Pons (tissue), 1 donor: Measurements from ENCODE around the gene CIROP.
A peak's percentile ranks its signal among the peaks of the same experiment; 100 is the strongest.

Experiments
- DNase-seq: peaks from one replicate; pipeline ENCODE4 v3.0.0-alpha.2; 2016; ENCODE audit warnings: low spot score

Gene CIROP

DNA sequence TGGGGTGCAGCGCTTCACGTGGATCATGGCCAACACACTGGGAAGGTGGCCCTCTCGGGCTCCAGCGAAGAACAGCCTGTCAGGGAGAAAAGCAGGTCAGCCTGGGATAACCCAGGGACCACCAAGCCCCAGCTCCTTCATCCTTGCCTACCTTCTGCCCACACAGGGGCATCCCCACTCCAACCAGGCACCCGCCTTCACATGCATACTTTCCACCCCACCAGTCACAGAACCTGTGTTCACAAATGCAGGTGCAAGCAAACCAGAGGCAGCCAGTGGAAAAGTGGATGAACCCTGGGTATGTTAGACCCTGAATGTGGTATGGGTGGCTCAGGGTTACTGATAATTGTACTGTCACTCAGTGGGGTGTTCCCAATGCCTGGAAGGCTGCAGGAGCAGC lies 26.7 kb upstream of the CIROP start:
- no peak for DNase-seq

DNA sequence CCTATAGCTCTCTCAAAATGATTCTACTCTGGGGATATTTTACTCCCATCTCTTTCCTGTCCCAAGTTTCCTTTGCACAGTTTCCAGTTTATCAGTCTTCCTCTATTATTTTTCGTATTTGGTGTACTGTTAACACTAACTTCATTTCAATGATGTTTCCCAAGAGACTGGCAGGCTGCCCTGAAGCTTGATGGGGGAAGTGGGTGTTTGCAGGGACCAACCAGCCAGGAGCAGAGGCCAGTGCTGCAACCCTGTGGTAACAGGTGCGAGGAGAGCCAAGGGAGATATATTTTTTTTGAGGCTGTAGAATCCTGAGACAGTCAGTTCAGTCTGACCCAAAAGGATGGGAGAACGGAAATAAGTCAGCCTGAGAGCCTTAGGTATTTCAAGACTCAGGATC lies 26.1 kb upstream of the CIROP start:
- no peak for DNase-seq

DNA sequence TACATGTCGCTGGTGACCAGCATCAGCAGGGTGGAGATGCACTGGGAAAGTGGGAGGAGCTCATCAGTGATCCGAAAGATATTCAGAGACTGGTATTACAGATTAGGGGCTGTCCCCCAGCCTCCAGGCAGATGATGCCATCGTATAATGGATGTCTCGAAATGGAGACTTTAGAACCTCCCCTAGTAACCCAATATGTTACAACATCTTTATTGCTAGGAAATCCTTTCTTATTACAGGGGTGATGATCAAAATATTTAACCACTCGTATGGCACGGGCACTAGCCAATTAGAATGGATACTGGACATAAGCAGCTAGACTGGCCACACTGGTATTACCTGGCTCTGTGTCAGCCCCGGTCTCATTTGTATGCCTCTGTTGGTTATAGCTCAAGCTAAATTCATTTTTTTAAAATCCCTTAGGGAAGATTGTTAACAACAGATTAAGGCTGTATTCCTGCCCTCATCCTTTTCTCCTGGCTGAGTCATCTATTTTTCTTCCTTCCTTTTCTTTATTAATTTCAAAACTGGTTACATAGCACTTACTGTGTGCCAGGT lies 25.0 kb upstream of the CIROP start:
- DNase-seq: no peak

DNA sequence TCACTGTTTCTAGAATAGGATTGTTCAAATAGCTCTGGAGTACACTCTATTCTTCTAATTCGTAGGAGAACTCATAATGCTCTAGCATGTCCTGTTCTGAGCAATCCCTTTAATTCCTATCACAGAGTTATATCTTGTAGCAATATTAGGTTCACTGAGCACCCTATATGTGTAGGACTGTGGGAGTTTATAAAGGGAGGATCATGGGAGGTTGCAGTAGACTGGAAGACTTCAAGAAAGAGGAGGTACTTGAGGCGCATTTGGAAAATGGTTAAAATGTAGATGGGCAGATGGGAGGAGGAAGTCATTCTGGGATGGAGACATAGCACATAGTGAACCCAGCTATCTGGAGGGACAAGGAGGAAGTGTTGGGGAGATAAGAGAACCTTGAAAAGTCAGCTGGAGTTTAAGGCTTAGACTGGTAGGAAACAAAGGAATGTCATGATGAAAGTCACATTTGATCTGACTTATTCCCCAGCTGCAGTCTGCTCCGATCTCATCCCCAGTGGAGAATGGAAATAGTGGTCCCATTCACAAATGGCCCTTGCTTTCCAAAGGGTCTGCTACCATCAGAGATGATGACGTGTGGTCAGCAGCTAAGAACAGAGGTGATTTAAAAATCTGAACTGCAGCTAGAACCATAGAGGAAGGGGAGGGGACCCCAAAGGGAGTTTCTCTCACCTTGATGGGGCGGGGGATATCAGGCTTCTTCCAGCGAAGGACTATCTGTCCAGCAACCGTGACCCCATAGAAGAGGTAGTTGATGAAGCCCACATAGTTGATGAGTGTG lies 24.4 kb upstream of the CIROP start:
- no peak for DNase-seq

DNA sequence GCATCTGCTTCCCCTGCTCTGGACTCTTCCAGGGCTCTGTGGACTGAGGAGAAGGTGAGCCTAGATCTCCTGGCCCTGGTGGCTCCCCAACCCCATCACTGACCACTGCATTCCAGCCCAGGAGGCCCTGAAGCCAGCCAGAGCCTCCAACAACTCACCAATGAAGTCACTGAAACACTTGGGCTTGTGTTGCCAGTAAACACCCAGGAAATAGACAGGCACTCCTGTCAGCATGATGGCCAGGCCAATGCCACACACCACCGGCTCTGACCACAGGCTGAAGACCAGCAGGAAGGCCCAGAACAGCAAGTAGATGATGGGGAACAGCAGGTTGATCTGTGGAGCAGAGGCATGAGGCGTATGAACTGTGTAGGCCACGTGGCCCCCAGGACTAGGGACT lies 23.1 kb upstream of the CIROP start:
- DNase-seq: no peak

DNA sequence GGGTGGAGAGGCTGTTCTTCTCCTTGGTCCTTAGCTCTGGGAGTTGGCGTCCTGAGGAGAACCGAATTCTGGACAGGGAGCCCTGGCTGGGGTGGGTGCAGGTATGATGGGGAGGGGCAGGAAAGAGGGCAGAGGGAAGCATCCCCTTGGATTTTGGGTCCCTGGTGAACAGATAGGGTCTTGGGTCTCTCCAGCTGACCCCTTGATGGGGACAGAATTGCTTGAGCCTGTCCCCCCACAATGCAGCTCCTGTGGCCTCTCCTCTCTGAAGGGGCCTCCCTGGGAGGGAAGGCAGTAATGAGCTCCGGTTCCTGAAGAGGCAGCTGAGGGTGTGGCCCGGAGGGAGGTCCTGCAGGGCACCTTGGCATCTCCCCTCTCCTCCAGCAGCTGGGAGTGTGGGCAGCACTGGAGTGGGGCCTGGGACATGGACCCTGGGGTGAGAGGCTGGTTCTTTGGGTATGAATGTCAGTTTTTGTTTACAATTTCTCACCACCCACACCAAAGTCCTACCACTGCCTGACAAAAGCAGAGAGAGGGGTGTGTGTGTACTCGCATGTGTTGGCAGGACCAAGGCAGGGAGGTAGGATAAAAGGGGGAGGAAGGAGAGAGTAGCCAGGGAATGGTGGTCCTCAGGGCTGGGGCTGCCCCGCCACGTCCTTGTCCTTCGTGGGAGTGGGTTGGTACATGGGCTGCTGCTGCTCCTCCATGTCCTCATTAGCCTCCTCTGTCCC lies 21.9 kb upstream of the CIROP start:
- no peak for DNase-seq

DNA sequence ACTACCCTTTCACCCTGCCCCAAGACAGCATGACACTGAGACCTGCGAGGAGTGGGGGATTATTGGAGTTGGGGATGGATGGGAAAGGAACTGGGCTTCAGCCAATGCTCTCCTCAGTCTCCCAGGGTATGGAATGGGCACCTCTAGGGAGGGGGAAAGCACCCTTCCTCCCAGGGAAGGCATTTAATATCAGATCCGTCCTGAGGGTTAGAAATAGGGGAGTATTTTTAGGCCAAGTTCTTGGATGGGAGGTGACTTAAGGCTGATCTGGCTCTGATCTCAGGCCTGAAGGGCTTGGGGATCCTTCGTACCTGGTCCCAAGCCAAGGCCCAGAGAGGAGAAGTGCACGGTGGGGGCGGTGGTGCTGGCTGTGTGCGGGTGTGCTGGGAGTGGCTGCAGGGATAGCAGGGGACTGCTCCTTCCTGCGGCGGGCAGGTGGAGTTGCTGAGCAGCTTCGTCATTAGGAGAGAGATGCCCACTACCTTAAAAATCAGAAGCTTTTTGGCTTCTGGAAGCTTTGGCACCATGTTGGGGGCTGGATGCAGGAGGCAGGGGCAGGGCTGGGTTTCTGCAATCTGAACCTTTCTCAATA lies 21.2 kb upstream of the CIROP start:
- DNase-seq: no peak

DNA sequence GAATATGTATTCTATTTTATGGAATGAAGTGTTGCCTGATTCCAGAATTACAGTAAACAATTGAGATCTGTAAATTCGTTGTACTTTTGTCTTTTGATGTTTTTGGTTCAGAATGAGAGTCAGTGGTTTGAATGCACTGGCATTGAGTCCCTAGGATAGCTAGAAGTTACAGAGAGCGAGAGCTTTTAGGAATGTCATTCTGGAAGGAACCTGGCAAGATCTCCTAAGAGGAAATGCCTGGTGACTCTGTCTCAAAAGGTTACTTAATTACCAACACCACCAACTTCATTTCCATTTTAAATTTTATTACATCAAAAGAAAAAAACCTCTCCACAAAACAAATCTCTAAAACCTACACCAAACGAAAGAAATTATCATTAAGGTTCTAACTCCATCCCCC lies 20.2 kb upstream of the CIROP start:
- DNase-seq: no peak

DNA sequence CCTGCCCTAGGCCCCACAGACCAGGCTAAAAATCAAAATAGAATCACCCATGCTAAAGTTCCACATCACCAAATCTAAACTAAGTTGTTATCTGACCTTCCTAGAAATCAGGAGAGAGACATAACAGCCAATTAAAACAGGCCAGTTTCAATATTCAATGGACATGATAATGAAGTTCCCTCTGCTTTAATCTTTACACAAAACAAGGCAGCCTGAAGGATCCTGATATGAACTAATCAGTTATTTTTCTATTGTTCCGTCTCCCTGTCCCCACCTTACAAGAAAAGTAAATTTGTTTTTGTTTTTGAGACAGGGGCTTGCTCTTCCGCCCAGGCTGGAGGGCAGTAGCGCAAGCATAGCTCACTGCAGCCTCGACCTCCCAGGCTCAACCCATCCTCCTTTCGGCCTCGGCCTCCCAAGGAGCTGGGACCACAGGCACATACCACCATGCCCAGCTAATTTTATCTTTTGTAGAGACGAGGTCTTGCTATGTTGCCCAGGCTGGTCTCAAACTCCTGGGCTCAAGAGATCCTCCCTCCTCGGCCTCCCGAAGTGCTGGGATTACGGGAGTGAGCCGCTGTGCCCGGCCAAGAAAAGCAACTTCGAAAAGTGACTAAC lies 19.7 kb upstream of the CIROP start:
- no peak for DNase-seq

DNA sequence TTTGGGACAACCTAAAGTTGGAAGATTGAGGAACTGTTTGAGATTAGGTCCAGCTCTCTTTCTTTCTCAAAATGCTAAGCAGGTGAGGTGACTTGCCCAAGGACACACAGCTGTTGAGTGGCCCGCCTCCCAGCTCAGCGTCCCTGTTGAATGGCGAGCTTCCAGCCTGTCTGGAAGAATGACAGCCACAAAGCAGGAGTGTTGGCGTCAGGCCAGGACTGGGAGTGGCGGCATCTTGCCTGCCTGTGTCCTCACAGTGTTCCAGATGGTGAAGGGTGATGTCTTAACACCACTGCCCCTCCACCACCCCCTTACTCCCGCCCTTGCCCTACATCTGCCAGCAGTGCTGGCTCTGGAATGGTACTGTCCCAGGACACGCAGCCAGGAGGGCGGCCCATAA lies 18.6 kb upstream of the CIROP start:
- no peak for DNase-seq

DNA sequence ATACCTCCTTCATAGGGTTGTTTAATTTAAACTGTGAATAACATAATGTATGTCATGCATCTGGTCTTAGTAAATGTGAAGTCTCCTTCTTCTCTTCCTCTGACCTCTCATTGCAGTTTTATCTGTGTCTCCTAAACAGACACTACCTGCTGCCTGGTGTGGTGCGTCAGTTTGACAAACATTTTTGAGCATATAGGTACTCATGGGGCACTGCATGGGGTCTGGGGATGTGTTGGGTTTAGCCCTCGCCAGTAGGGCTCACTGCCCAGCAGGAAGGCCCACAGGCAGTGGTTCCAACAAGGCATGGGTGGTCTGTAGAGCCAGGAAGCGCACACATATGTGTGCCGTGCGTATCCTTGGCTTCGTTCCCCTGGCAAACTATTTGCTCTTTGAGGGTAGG lies 17.3 kb upstream of the CIROP start:
- no peak for DNase-seq

DNA sequence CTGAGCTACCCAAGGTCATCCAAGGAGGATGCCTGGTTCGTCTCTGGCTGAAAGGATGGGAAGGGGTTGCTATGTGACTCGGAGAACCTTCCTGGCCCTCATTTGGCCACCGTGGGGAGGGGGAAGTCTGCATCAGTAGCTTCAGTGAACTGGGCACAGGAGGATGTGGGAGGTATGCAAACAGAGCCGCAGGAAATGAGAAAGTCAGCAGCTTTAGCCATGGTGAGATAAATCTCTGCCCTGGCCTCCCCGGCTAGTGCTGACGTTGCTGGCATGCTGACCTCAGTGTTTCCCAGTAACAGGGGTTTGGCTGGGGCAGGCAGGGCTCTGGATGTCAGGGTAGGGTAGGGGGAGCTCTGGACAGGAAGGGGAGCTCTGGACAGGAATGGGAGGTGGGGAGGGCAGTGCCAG lies 16.6 kb upstream of the CIROP start:
- no peak for DNase-seq

DNA sequence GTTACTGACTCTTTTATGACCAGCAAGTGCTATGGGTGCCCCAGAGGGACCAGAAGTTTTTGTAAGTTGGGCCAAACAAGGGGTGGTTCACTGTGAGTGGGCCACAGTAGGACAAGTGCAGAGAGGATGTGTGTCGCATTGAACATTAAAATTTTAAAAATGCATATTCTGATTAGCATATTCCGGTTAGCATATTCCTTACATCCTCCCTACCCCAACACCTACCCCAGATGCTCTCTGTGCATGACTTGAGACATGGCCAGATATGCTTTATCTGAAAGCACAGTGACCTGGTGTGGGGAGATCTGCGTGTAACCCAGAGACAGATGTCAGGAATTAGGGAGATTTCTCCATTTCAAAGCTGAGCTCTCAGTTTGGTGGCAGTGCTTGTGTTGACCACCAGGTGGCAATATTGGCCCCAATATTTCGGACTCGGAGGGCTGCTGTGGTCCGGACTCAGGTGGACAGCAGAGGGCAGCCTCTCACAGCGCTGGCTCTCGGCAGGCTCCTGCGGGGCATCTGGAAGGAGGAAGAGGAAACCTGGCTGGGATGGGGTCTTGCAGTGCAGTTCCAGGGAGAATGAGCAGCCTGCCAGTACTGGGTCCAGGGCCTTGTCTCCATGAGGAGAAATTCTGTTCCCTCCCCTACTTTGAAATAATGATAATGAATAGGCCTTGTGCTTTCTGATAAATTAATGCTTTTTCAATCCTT lies 15.9 kb upstream of the CIROP start:
- DNase-seq: peak; percentile 86

DNA sequence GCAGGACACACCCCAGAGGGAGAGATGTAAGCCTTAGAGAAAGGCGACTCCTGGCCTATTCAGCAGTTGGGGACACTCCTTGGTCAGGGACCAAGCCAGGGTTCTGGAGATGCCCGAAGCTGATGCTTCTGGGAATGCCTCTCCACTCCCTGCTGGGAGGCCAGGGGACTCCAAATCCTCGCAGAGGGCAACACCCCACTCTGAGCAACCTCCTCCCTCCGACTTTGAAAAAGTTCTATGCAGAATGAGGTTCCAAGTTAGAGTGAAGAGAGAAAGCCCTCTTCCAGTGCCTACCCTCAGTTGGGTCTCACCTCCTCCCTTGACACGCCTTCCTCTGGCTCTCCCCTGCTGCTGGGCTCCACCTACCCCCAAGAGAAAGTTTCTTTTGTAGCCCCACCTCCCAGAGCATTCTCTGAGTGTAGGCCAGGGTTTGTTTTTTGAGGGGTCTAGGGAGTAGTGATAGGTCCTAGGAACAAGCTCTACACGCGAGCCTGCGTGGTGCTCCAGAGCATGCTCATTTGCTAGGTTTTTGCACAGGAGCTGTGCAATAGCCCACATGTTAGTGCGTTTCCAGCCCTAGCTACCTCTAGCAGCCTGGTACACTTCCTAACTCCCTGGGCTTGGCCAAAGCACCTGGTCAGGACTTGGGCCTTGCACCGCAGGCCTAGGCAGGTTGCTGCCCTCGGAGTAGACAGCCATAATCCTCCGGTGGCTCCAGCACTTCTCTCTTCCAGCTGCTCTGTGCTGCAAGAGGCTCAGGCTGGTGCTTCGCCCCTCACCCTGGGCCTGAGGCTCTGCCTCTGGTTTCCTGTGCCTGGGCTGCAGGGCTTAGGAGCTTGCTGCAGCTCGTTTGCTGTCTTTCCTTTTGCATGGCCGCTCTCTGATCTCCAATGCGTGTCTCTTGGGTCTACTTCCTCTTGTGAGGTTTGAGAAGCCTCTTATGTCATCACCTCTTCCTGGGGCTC lies 14.9 kb upstream of the CIROP start:
- no peak for DNase-seq

DNA sequence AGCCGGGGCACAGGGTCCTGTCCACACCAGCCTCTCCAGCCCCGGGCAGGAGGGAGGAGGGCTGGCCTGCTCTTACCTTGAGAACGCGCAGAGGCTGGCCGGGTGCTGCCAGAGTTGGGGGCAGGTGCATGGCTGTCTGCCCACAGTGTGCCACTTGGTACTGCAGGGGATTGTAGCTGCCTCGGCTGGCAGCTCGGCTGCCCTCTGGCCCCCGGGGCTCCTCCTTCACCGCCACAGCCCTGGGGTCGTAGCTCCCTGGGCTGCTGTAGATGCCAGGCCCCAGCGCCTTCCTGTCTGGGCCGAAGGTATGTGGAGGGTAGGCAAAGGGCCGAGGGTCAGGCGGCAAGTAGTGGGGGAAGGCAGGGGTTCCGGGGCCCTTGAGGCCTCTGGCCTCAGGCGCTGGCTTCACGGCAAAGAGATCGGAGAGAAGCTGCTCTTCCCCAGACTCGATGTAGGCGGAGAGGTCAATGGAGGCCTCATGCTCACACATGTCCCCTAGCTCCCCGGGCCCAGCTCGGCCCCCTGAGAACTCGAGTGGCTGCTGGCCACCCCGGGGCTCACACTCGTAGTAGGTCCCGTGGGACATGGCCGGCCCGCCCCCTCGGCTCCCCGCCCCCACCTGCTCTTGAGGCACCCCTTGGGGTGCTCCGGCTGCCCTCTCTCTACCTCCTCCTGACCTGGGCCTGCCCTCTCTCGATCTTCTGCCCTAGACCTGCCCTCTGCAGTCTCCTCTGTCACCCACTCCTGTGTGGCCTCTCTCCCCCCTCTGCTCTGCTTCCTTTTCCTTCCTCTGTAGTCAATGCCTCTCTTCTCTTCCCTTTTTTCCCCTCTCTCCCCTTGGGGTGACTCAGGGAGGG lies 13.9 kb upstream of the CIROP start, which contains the start of gene CEBPE:
Gene CEBPE (minus strand): TSS at position 750 of the 857 bp plus-strand sequence. CDS start 164 bp downstream, at position 586.
- no peak for DNase-seq

DNA sequence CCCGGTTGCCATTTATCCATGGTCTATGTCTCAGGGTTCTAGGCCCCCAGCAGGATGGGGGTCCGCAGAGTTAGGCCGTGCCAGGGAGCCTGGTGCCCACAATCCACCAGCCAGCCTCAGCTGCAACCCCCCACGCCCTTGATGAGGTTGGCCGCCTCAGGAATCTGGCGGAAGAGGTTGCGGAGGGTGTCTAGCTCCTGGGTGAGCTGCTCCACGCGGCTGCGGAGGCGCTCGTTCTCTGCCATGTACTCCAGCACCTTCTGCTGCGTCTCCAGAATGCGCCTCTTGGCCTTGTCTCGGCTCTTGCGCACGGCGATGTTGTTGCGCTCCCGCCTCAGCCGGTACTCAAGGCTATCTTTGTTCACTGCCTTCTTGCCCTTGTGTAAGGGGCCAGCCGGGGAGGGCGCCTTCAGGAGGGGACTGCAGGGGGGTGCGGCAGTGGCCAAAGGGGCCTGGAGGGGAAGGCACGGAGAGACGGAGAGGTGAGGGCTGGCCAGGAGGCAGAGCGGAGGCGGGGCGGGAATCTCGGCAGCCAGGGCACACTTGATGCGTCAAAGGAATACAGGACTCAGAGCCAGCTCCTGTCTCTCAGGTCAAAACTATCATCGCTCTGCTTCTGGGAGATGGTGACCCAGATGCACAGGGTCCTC lies 12.7 kb upstream of the CIROP start:
- DNase-seq: no peak

DNA sequence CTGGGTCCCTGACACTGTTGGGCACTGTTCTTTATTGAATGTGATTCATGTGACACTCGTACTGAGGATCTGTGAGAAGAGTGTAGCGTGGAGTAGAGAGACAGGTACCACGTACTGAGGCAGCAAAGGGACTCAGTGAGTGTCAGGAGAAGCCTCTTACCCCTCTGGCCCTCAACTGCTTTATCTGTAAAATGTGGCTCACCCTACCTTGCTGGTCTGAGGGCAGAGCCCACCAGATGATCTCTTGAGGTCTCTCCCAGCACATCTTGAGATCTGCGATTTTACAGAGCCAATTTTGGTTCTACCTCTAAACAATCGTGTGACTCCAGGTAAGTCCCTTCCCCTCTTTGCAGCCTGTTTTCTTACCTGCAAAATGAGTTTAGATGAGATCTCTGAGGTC lies 11.1 kb upstream of the CIROP start:
- DNase-seq: no peak

DNA sequence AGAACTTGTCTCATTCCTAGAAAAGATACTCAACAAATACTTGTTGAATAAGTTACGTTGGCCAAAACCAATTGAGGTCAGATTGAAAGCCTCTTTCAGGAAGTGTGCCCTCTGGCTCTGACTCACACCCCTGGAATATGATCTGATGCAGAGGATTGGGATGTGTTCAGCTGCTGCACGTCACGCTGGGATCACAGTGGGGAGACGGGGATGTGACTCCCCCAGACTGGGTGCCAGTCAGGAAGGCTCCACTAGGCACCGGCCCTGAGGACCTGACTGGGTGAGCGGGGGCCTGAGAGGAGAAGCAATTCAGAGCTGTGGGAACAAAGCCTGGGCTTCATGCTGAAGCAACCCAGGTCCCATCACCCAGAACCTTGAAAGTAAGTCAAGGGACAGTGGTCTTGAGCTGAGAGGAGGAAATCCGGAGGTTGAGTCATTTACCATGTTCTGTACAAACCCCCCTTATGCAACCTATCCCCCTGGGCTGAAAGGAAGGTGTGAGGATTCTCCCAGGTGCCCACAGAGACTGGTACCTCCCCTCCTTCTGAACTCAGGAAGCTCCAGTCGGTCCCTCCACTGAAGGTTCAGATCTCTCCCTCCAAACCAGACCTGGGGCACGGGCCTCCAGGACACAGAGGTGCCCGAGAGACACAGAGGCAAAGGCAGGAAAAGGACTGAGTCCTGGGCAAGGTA lies 10.4 kb upstream of the CIROP start:
- DNase-seq: no peak

DNA sequence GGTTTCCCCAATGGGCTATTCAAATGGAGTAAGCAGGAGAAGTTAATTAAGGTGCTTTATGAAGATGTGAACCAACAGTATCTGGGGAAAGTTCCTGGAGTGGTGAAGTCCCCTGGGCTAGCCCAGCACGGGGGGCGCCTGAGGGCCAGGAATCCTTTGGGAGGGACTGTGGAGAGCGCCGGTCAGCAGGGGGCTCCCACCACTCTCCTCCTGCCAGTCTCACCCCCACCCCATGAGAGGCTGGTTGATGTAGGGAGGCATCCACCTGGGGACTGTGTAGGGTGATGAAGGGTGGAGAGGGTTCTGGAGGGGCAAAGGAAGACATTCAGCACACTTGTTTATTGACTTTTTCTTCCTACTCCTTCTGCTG lies 9.9 kb upstream of the CIROP start:
- DNase-seq: no peak
